Vagina (tissue), 2 donors: ENCODE measurements around the gene IRX5. TPM values are rescaled to one million over a fixed set of nuclear protein-coding genes. Genes with fewer than 3 reads are reported as not detected.

ENCODE experiments used
- DNase-seq, 2 donors: peaks; one replicate each; pipeline ENCODE4 v3.0.0-alpha.2; 2017; ENCODE audit errors: extremely low spot score in 2 of 2
- H3K27ac ChIP-seq: fragments of 200-600 bp; sonication (generic); one replicate; pipeline ENCODE4 v1.5.1; 2019
- H3K27me3 ChIP-seq: fragments of 200-600 bp; sonication (generic); one replicate; pipeline ENCODE4 v1.5.1; 2019
- H3K36me3 ChIP-seq, 2 donors: fragments of 200-600 bp; sonication (generic); one replicate each; pipeline ENCODE4 v1.5.1; 2017 to 2019
- H3K4me1 ChIP-seq: fragments of 200-600 bp; sonication (generic); one replicate; pipeline ENCODE4 v1.5.1; 2019
- H3K4me3 ChIP-seq, 2 donors: fragments of 200-600 bp; sonication (generic); 1 replicate in 1 of 2; 2 replicates in 1 of 2; pipeline ENCODE4 v1.5.1; 2016 to 2019
- H3K9me3 ChIP-seq: fragments of 200-600 bp; sonication (generic); one replicate; pipeline ENCODE4 v1.5.1; 2019
- CTCF ChIP-seq, 3 experiments: fragments of 450-650 bp in 2 of 3; fragments of 200-600 bp in 1 of 3; sonication (generic) in 1 of 3; IDR thresholded peaks; one replicate each; pipeline ENCODE4 v1.5.1; 2017 to 2019; ENCODE audit warnings: antibody characterized with exemption in 3 of 3, mild to moderate bottlenecking in 2 of 3, moderate library complexity in 2 of 3
- POLR2A ChIP-seq, 2 donors: fragments of 450-650 bp; IDR thresholded peaks; one replicate each; pipeline ENCODE4 v1.6.1; 2017; ENCODE audit warnings: antibody characterized with exemption in 2 of 2, mild to moderate bottlenecking in 2 of 2, moderate library complexity in 2 of 2
- POLR2AphosphoS5 ChIP-seq, 2 donors: sonication (generic); formaldehyde crosslinking; IDR thresholded peaks; one replicate each; pipeline ENCODE4 v1.9.0; 2017; ENCODE audit warnings: antibody characterized with exemption in 2 of 2, mild to moderate bottlenecking in 2 of 2, low read depth in 1 of 2; ENCODE audit not compliant: insufficient read depth in 1 of 2
- intact Hi-C: fragments of 100-400 bp; cut with DNase I; formaldehyde crosslinking; loops from one replicate; pipeline ENCODE4 v1.15.1; 2023
- total RNA-seq: library from RNA; depleted of rRNA; stranded (reverse); fragments of >200 nt; gene quantifications from one replicate; pipeline ENCODE4 v1.2.3, GENCODE V29; 2016

Gene IRX5
- total RNA-seq, 1 donor from 2014 or later: 11.0 TPM

DNA sequence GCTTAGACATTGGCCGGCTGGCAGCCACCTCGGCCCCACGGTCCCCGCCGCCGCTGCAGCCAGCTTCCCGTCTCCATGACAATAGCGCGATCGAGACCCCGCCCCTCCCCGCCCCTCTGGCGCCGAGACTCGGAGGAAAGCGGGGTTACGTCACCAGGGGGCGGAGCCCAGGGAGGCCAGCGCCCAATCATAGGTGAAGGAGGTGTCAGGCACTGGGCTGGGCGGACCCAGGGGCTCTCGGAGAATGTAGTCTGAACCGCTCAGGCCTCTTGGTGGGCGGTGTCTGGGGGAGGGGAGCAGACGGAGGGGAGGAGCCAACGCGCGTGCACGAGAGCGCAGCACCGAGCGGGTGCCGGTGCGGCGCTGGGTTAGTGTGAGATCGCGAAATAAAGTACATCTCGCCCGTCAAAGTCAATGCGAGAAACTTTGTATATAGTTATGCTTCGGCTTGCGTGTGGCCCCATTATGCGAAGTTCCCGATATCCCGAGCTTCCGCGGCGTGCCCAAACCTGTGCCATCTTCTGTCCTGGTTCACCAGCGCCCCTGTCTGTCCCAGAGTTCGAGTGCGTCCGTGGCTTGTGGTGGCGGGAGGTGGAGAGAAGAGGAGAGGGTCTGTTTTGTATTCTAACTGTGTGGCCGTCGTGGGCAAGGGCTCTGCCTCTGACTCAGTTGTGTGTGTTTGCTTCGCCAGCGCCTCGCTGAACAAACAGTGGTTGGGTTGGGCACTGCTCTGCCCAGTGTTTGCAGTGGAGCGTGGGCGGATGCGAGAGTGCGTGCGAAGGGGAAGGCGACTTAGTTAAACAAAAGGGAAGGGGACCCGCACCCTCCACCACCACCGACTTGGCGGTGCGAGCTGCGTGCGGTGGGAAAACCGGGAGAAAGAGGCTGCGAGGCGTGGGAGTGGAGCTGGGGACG lies 1.3 kb upstream of the IRX5 start:
- DNase-seq: peak in 1 of 2 donors; percentile 96
- Histone ChIP-seq H3K9me3 (no peaks in the 10 kb centered on the region), H3K4me3 (peak overlapping the region; percentile 50 to 55), H3K4me1 (peaks cover 11% of the 10 kb centered on the region), H3K27ac (peak overlapping the region; percentile 77), H3K27me3 (peaks cover 10% of the 10 kb centered on the region), H3K36me3 (no peaks in the 10 kb centered on the region)
- intact Hi-C loops: loop anchor here (5.0 kb wide), 1 partner anchor 642 kb away; the partner anchor contains the start of gene IRX3
- TF ChIP-seq CTCF (IDR thresholded peaks at IDR 0.05) (no peak), POLR2A (IDR thresholded peaks at IDR 0.05) (no peak), POLR2AphosphoS5 (IDR thresholded peaks at IDR 0.05; ENCODE audit: insufficient read depth in 1 of 2, low read depth in 1 of 2) (peak; percentile 51 to 76)

DNA sequence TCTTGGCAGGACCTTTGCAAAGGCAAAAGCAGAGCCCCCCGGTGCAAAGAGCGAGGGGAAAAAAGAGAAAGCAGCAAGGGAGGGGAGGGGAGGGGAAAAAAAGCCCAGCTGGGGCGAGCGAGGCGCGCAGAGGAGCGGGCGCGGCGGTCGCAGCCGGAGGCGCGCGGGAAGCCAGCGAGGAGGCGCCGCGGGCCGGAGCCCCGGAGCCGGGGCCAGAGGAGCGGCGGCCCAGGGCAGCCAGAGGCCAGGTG lies 129 bp downstream of the IRX5 start:
- Histone ChIP-seq H3K9me3 (no peaks in the 10 kb centered on the region), H3K27ac (peak overlapping the region; percentile 77), H3K27me3 (peaks cover 10% of the 10 kb centered on the region), H3K36me3 (no peaks in the 10 kb centered on the region), H3K4me3 (peak overlapping the region; percentile 50 to 55), H3K4me1 (peaks cover 11% of the 10 kb centered on the region)
- DNase-seq: no peak
- intact Hi-C loops: loop anchor here (5.0 kb wide), 1 partner anchor 643 kb away; the partner anchor contains the start of gene IRX3
- no peak for TF ChIP-seq POLR2AphosphoS5 (IDR thresholded peaks at IDR 0.05; ENCODE audit: insufficient read depth in 1 of 2, low read depth in 1 of 2)
- TF ChIP-seq CTCF (IDR thresholded peaks at IDR 0.05): no peak
- no peak for TF ChIP-seq POLR2A (IDR thresholded peaks at IDR 0.05)

DNA sequence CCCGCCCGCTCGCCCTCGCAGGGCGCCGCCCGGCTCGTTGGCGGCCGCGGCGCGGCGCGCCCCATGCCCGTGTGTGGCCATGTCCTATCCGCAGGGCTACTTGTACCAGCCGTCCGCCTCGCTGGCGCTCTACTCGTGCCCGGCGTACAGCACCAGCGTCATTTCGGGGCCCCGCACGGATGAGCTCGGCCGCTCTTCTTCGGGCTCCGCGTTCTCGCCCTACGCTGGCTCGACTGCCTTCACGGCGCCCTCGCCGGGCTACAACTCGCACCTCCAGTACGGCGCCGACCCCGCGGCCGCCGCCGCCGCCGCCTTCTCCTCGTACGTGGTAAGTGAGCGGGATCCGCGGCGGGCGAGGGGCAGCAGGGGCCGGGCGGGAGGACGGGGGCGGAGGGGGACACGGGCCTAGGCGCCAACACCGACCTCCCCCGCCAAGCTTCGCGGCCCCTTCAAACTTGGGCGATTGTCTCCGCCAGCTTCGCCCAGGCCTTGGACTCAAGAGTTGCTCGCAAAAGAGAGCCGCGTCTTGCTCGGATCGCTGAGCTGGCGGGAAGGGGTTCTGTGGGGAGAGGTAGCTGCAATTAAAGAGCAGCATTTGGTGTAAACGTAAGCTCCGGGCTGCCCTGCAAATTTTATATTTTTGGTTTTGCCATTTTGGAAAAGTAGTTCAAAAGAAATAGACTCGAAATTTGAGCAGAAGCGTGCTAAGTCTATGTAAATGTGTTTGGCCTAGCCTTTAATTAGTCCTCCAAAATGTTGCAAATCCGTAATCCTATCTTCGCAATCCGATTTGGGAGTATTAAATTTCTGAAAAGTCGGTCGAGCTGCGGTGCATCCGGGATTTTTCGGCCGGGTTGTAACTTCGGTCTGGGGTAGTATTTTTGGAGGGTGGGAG lies 702 bp downstream of the IRX5 start:
- peaks cover 11% of the 10 kb centered on the region for H3K4me1 ChIP-seq
- H3K27ac ChIP-seq: peak overlapping the region; percentile 77
- TF ChIP-seq CTCF (IDR thresholded peaks at IDR 0.05) (no peak), POLR2AphosphoS5 (IDR thresholded peaks at IDR 0.05; ENCODE audit: insufficient read depth in 1 of 2, low read depth in 1 of 2) (no peak), POLR2A (IDR thresholded peaks at IDR 0.05) (no peak)
- H3K27me3 ChIP-seq: peaks cover 10% of the 10 kb centered on the region
- DNase-seq: no peak
- H3K36me3 ChIP-seq: no peaks in the 10 kb centered on the region
- peak overlapping the region; percentile 50 to 55 for H3K4me3 ChIP-seq
- H3K9me3 ChIP-seq: no peaks in the 10 kb centered on the region
- intact Hi-C loops: loop anchor here (5.0 kb wide), 1 partner anchor 644 kb away; the partner anchor contains the start of gene IRX3

DNA sequence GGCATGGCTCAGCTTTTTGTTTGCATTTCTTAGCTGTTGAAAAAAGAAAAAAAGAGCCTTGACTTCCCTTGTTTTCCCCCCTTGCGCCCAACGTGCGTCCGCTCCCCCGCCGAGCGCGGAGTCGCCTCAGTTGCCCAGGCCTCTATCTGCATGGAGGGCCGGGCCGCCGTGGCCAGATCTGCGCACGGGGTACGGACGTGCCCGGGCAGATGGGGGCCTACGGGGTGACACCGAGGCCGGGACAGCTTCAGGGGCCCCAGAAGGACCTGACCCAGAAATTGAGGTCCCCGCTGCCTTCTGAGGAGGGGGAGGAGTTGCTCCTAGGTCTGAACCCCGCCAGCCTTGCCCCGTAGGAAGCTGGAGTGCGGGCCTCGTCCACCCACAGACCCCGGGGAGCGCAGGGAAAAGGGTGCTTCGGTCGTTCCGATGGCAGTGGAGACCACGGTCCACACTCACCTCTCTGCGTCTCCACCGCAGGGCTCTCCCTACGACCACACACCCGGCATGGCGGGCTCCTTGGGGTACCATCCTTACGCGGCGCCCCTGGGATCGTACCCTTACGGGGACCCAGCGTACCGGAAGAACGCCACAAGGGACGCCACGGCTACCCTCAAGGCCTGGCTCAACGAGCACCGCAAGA lies 1.5 kb downstream of the IRX5 start:
- no peak for TF ChIP-seq CTCF (IDR thresholded peaks at IDR 0.05)
- no peak for TF ChIP-seq POLR2A (IDR thresholded peaks at IDR 0.05)
- no peak for TF ChIP-seq POLR2AphosphoS5 (IDR thresholded peaks at IDR 0.05; ENCODE audit: insufficient read depth in 1 of 2, low read depth in 1 of 2)
- Histone ChIP-seq H3K27ac (peak overlapping the region; percentile 60), H3K27me3 (peaks cover 10% of the 10 kb centered on the region)

More for the DNA sequence above, 1.5 kb downstream of the IRX5 start:
- intact Hi-C loops: loop anchor here (5.0 kb wide), 1 partner anchor 645 kb away; the partner anchor contains the start of gene IRX3
- Histone ChIP-seq H3K36me3 (no peaks in the 10 kb centered on the region), H3K4me3 (peak overlapping the region; percentile 50 to 55), H3K4me1 (peaks cover 15% of the 10 kb centered on the region), H3K9me3 (no peaks in the 10 kb centered on the region)
- no peak for DNase-seq
